HepG2 (cell line): Measurements from ENCODE around the gene MEI1. TPM values are rescaled to one million over a fixed set of nuclear protein-coding genes. Genes with fewer than 3 reads are reported as not detected.

Experiments used
- ATAC-seq: fragments of 200-7000 bp; cut with Tn5 transposase; 3 replicates; pipeline ENCODE4 v1.9.1; 2020; ENCODE audit warnings: mild to moderate bottlenecking, moderate library complexity
- BruUV-seq: library from RNA; stranded (reverse); fragments of 400-500 nt; replicated peaks from 2 replicates; lab custom pipeline; 2021; lab: Mats Ljungman, UMichigan
- CTCF ChIA-PET: fragments of 300-600 bp; formaldehyde crosslinking; extraction: SDS; loops from one replicate; lab custom pipeline; 2021; ENCODE audit warnings: low total read pairs, inconsistent platforms, low intra/inter-chr PET ratio; lab: Yijun Ruan, JAX
- POLR2A ChIA-PET: fragments of 350-600 bp; sonication (Branson Sonifier 250); formaldehyde crosslinking; loops from one replicate; lab custom pipeline; 2020; ENCODE audit warnings: antibody characterized with exemption, inconsistent platforms; lab: Yijun Ruan, JAX
- DNase-seq: peaks from one replicate; pipeline ENCODE4 v3.0.0-alpha.2; 2015; ENCODE audit warnings: low spot score
- FAIRE-seq: peaks from 3 replicates; lab custom pipeline; 2011; peaks lifted over from hg19 to GRCh38; lab: Jason Lieb, UNC
- H2AFZ ChIP-seq: one replicate; pipeline ENCODE4 v1.6.1; 2011; ENCODE audit warnings: low read length, inconsistent platforms
- H3K27ac ChIP-seq: fragments of 300-600 bp; 3 replicates; pipeline ENCODE4 v1.8.0; 2011; ENCODE audit warnings: mixed run types, mild to moderate bottlenecking, mixed read lengths, low read length, inconsistent platforms; ENCODE audit not compliant: insufficient read depth; ENCODE audit errors: extremely low read length
- H3K27me3 ChIP-seq, 2 experiments: fragments of 200-600 bp in 1 of 2; 2 replicates in 1 of 2; 3 replicates in 1 of 2; pipeline versions ENCODE4 v1.6.0 to v1.8.0; 2011; ENCODE audit warnings: low read length in 2 of 2, mild to moderate bottlenecking in 2 of 2, moderate library complexity in 2 of 2, inconsistent platforms in 1 of 2; ENCODE audit not compliant: insufficient read depth in 2 of 2, control insufficient read depth in 1 of 2
- H3K36me3 ChIP-seq, 2 experiments: fragments of 200-600 bp in 1 of 2; replicated peaks in 1 of 2; 2 replicates in 1 of 2; 3 replicates in 1 of 2; pipeline versions ENCODE4 v1.5.1 to v1.8.0; 2011; ENCODE audit warnings: low read length in 2 of 2, inconsistent platforms in 1 of 2; ENCODE audit not compliant: insufficient read depth in 2 of 2, control insufficient read depth in 1 of 2
- H3K4me1 ChIP-seq: 2 replicates; pipeline ENCODE4 v1.5.1; 2012; ENCODE audit warnings: low read length, inconsistent platforms; ENCODE audit not compliant: insufficient read depth
- H3K4me2 ChIP-seq: 2 replicates; pipeline ENCODE4 v1.6.0; 2011; ENCODE audit warnings: low read depth, low read length, inconsistent platforms
- H3K4me3 ChIP-seq, 3 experiments: fragments of 200-600 bp in 1 of 3; sonication (generic), shearing (Covaris generic) in 1 of 3; replicated peaks in 1 of 3; 2 replicates each; pipeline ENCODE4 v1.5.1; 2011 to 2016; ENCODE audit warnings: low read length in 3 of 3, inconsistent platforms in 2 of 3, low read depth in 2 of 3, mild to moderate bottlenecking in 2 of 3, control low read depth in 1 of 3, mixed read lengths in 1 of 3; ENCODE audit not compliant: insufficient read depth in 1 of 3
- H3K79me2 ChIP-seq: one replicate; pipeline ENCODE4 v1.6.1; 2011; ENCODE audit warnings: low read length, inconsistent platforms; ENCODE audit not compliant: insufficient read depth
- H3K9ac ChIP-seq: 2 replicates; pipeline ENCODE4 v1.6.0; 2011; ENCODE audit warnings: mild to moderate bottlenecking, low read depth, low read length, inconsistent platforms; ENCODE audit not compliant: insufficient read depth
- H3K9me3 ChIP-seq: 2 replicates; pipeline ENCODE4 v1.5.1; 2012; ENCODE audit warnings: mild to moderate bottlenecking, low read length
- H4K20me1 ChIP-seq: 2 replicates; pipeline ENCODE4 v1.6.0; 2011; ENCODE audit warnings: inconsistent platforms, mild to moderate bottlenecking, low read length, moderate library complexity; ENCODE audit not compliant: insufficient read depth
- CHCHD3 ChIP-seq: sonication (generic); formaldehyde crosslinking; IDR thresholded peaks from 2 replicates; pipeline ENCODE4 v1.8.0; 2022; ENCODE audit warnings: mild to moderate bottlenecking, missing genetic modification reagents, moderate library complexity
- RBM22 ChIP-seq: fragments of 200-400 bp; formaldehyde crosslinking; optimal IDR thresholded peaks from 2 replicates; pipeline ENCODE3; 2017; ENCODE audit warnings: mild to moderate bottlenecking, low read length, moderate library complexity
- ZBTB21 ChIP-seq: sonication (generic); formaldehyde crosslinking; IDR thresholded peaks from 2 replicates; pipeline ENCODE4 v1.4.0; 2020; ENCODE audit warnings: missing genetic modification reagents
- ZSCAN30 ChIP-seq: sonication (generic); formaldehyde crosslinking; IDR thresholded peaks from 2 replicates; pipeline ENCODE4 v1.5.0; 2020; ENCODE audit warnings: mild to moderate bottlenecking, missing genetic modification reagents
- WGBS: methylation state at CpG from one replicate; pipeline ENCODE4 v1.1.6; 2017; ENCODE audit warnings: low lambda C conversion rate; 5-methylcytosine and 5-hydroxymethylcytosine counted together
- in situ Hi-C: cut with HindIII; loops from 2 replicates; pipeline ENCODE4 v1.10.0; 2017; ENCODE audit warnings: low pct_unique_long_range_greater_than_20kb; ENCODE audit not compliant: extremely low pct_ligation_motif_present
- intact Hi-C: fragments of 100-400 bp; cut with micrococcal nuclease; formaldehyde crosslinking; loops from one replicate; pipeline ENCODE4 v1.10.0; 2022; ENCODE audit not compliant: unreplicated experiment
- polyA plus RNA-seq, 8 experiments: library from polyadenylated mRNA; depleted of rRNA in 3 of 8; stranded (reverse) in 7 of 8; unstranded in 1 of 8; fragments of >200 nt; fragmentation: Illumina TruSeq in 4 of 8; extraction: Trizol in 4 of 8; gene quantifications; 2 replicates each; pipeline versions ENCODE4 v1.2.1 to v1.2.3, GENCODE V29; 2011 to 2016; ENCODE audit warnings: low read depth in 4 of 8, missing spikeins in 1 of 8, mixed read lengths in 1 of 8; ENCODE audit not compliant: insufficient read depth in 1 of 8
- small RNA-seq, 3 experiments: library from RNA; depleted of rRNA; stranded (forward); fragments of <200 nt; gene quantifications; one replicate each; pipeline ENCODE3, GENCODE V24; 2012; ENCODE audit warnings: low read depth in 2 of 3, low replicate concordance in 1 of 3; ENCODE audit not compliant: insufficient read length in 3 of 3, insufficient read depth in 2 of 3
- total RNA-seq, 5 experiments: library from RNA; depleted of rRNA; stranded (reverse); fragments of >200 nt; fragmentation: Illumina TruSeq; extraction: Trizol; gene quantifications; 2 replicates each; pipeline ENCODE4 v1.2.3, GENCODE V29; 2016; ENCODE audit warnings: low read depth in 1 of 5

Gene MEI1
- total and polyA plus RNA-seq, 2 of the 13 experiments (the other 11 are each of a cell fraction or from before 2014, with no cell fraction given), result 0.75 to 1.9 TPM

DNA sequence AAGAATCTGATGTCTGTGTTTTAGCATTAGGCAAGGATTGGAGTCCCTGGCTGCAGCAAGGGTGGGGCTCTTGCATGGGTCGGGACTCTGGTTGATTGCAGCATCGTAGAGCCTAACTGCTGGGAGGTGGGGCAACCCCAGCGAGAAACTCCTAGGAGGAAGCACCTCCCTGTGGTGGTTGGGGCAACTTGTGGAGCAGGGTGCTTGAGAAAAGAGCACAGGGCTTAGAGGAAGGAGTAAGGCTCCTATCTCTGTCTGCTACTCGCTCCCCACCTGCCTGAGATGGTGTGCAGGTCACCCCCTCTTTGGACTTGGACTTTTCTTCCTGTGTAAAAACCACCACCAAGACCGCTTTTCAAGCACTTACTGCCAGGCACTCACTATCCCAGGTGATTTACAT lies 149.2 kb downstream of the MEI1 start:
- Histone ChIP-seq H2AFZ (no peak overlapping the region), H3K79me2 (peaks cover 91% of the 10 kb centered on the region), H3K4me1 (peaks cover 62% of the 10 kb centered on the region), H3K4me2 (no peak overlapping the region), H3K27me3 (no peaks in the 10 kb centered on the region), H3K27ac (no peak overlapping the region), H3K9ac (no peak overlapping the region), H3K36me3 (peaks cover 6 to 19% of the 10 kb centered on the region in 2 experiments), H4K20me1 (peaks cover 82% of the 10 kb centered on the region), H3K9me3 (no peaks in the 10 kb centered on the region), H3K4me3 (no peak overlapping the region)
- ATAC-seq, result no peak
- in situ Hi-C loops (no loop called here), intact Hi-C loops (no loop called here)
- TF ChIP-seq RBM22 (peak; percentile 11), CHCHD3 (no peak), ZBTB21 (CRISPR knock-in tag) (no peak), ZSCAN30 (CRISPR knock-in tag) (no peak)
- WGBS, result 89% methylated on average over 4 of the region's 5 CpGs
- BruUV-seq, result no TSS peak
- POLR2A ChIA-PET, result no interaction called here
- no peak for DNase-seq
- no peak for FAIRE-seq
- CTCF ChIA-PET, result no interaction called here

Small RNA genes within 50 kb of the gene (small RNA-seq; reads per million reads assigned to genes)
- gene HMGN2P10, result 0 reads per million in 3 experiments
- 0 reads per million in 3 experiments for gene RF00019
- gene RNU6-476P, result 0 reads per million in 3 experiments
- gene RNU6ATAC22P, result 0 reads per million in 3 experiments

Other genes with a start within 250 kb of the MEI1 start
- gene PHF5A, start 230.8 kb upstream of the MEI1 start, total RNA-seq (2016; rRNA removed; fragmentation: Illumina TruSeq; extraction: Trizol), result 105 and 154 TPM in 2 replicates
- 50.7 and 56.6 TPM in 2 replicates for gene PHF5A, start 230.8 kb upstream of the MEI1 start, polyA plus RNA-seq (2011; rRNA removed)
- 39.3 and 45.6 TPM in 2 replicates for gene ACO2, start 230.4 kb upstream of the MEI1 start, total RNA-seq (2016; rRNA removed; fragmentation: Illumina TruSeq; extraction: Trizol)
- 19.2 and 19.4 TPM in 2 replicates for gene ACO2, start 230.4 kb upstream of the MEI1 start, polyA plus RNA-seq (2011; rRNA removed)
- 28.6 and 30.3 TPM in 2 replicates for gene POLR3H, start 155.0 kb upstream of the MEI1 start, total RNA-seq (2016; rRNA removed; fragmentation: Illumina TruSeq; extraction: Trizol)
- gene POLR3H, start 155.0 kb upstream of the MEI1 start, polyA plus RNA-seq (2011; rRNA removed), result 10.3 and 11.2 TPM in 2 replicates
- gene CSDC2, start 138.5 kb upstream of the MEI1 start, total RNA-seq (2016; rRNA removed; fragmentation: Illumina TruSeq; extraction: Trizol), result 0.11 and 0.17 TPM in 2 replicates
- 0.26 and 0.47 TPM in 2 replicates for gene CSDC2, start 138.5 kb upstream of the MEI1 start, polyA plus RNA-seq (2011; rRNA removed)
- gene PMM1, start 109.7 kb upstream of the MEI1 start, total RNA-seq (2016; rRNA removed; fragmentation: Illumina TruSeq; extraction: Trizol), result 17.8 and 23.0 TPM in 2 replicates
- gene PMM1, start 109.7 kb upstream of the MEI1 start, polyA plus RNA-seq (2011; rRNA removed), result 95.6 and 100 TPM in 2 replicates
- gene DESI1, start 78.5 kb upstream of the MEI1 start, total RNA-seq (2016; rRNA removed; fragmentation: Illumina TruSeq; extraction: Trizol), result 19.3 and 21.6 TPM in 2 replicates
- 29.2 and 34.2 TPM in 2 replicates for gene DESI1, start 78.5 kb upstream of the MEI1 start, polyA plus RNA-seq (2011; rRNA removed)
- 625 and 944 TPM in 2 replicates for gene XRCC6, start 78.2 kb upstream of the MEI1 start, total RNA-seq (2016; rRNA removed; fragmentation: Illumina TruSeq; extraction: Trizol)
- gene XRCC6, start 78.2 kb upstream of the MEI1 start, polyA plus RNA-seq (2011; rRNA removed), result 109 and 124 TPM in 2 replicates
- gene SNU13, start 10.6 kb upstream of the MEI1 start, total RNA-seq (2016; rRNA removed; fragmentation: Illumina TruSeq; extraction: Trizol), result 203 and 276 TPM in 2 replicates
- 287 and 294 TPM in 2 replicates for gene SNU13, start 10.6 kb upstream of the MEI1 start, polyA plus RNA-seq (2011; rRNA removed)
- 11.3 and 17.4 TPM in 2 replicates for gene CCDC134, start 101.2 kb downstream of the MEI1 start, total RNA-seq (2016; rRNA removed; fragmentation: Illumina TruSeq; extraction: Trizol)
- gene CCDC134, start 101.2 kb downstream of the MEI1 start, polyA plus RNA-seq (2011; rRNA removed), result 4.8 and 5.6 TPM in 2 replicates
- 30.2 and 53.8 TPM in 2 replicates for gene SREBF2, start 133.6 kb downstream of the MEI1 start, total RNA-seq (2016; rRNA removed; fragmentation: Illumina TruSeq; extraction: Trizol)
- 72.6 and 108 TPM in 2 replicates for gene SREBF2, start 133.6 kb downstream of the MEI1 start, polyA plus RNA-seq (2011; rRNA removed)
- not detected in 2 replicates for gene SHISA8, start 215.6 kb downstream of the MEI1 start, total RNA-seq (2016; rRNA removed; fragmentation: Illumina TruSeq; extraction: Trizol)
- not detected in 2 replicates for gene SHISA8, start 215.6 kb downstream of the MEI1 start, polyA plus RNA-seq (2011; rRNA removed)
- gene TNFRSF13C, start 227.3 kb downstream of the MEI1 start, total RNA-seq (2016; rRNA removed; fragmentation: Illumina TruSeq; extraction: Trizol), result 0.11 TPM in 1 of 2 replicates, not detected in the other
- gene TNFRSF13C, start 227.3 kb downstream of the MEI1 start, polyA plus RNA-seq (2011; rRNA removed), result 0.22 and 0.29 TPM in 2 replicates
- gene CENPM, start 247.6 kb downstream of the MEI1 start, total RNA-seq (2016; rRNA removed; fragmentation: Illumina TruSeq; extraction: Trizol), result 37.3 and 41.8 TPM in 2 replicates
- gene CENPM, start 247.6 kb downstream of the MEI1 start, polyA plus RNA-seq (2011; rRNA removed), result 10.6 and 11.2 TPM in 2 replicates